Measurements from ENCODE around the gene SLC6A3.
A peak's percentile ranks its signal among the peaks of the same experiment; 100 is the strongest.

DNA sequence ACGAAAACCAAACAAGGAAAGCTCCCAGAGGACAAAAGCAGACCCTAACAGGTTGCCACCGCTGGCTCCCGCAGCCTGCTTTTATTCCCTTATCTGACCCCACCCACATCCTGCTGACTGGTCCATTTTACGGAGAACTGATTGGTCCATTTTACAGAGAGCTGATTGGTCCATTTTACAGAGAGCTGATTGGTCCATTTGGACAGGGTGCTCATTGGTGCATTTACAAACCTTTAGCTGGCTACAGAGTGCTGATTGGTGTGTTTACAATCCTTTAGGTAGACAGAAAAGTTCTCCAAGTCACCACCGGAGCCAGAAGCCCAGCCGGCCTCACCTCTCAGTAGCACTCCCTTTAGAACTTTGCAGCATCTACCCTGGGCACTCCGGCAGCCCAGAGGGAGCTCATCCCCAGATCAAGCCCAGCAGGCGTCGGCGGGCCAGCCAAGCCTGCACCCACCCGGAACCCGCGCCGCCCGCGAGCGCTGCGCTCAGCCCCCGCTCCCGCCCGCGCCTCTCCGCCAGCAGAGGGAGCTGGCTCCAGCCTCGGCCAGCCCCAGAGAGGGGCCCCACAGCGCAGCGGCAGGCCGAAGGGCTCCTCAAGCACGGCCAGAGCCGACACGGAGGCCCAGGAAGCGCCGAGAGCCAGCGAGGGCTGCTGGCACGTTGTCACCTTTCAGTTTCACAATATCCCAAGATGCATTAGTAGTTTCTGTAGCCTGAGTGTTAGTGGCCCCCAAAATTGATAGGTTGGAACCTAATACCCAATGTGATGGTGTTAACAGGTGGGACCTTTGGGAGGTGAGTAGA lies 65.0 kb downstream of the SLC6A3 start:
- peak; percentile 53 to 55 for TF ChIP-seq CTCF (IDR thresholded peaks at IDR 0.05; ENCODE audit: extremely low read depth in 1 of 2, insufficient read depth in 1 of 2, low read depth in 1 of 2, low read length in 2 of 2)
- TF ChIP-seq EZH2 (IDR thresholded peaks at IDR 0.05; ENCODE audit: borderline replicate concordance, low read depth, low read length, severe bottlenecking) = no peak
- TF ChIP-seq FOS (IDR thresholded peaks at IDR 0.05; ENCODE audit: borderline replicate concordance, insufficient read depth, low read length) = no peak
